Subcutaneous adipose tissue (tissue), 4 donors: Measurements from ENCODE around the gene SAMD4B. TPM values are rescaled to one million over a fixed set of nuclear protein-coding genes. Genes with fewer than 3 reads are reported as not detected.

Experiments used
- total RNA-seq, 4 donors: library from RNA; depleted of rRNA; stranded (reverse); fragments of >200 nt; gene quantifications; one replicate each; pipeline ENCODE4 v1.1.0, GENCODE V29; 2016
- TF ChIP-seq, protein P1 (sequence below): fragments of 450-650 bp; IDR thresholded peaks from one replicate; pipeline ENCODE4 v1.5.1; 2016; ENCODE audit warnings: low read depth, mild to moderate bottlenecking, control low read depth, antibody characterized with exemption, moderate library complexity

SAMD4B gene
- total RNA-seq, 4 donors from 2014 or later: 45.9 to 83.8 (median 49.4) TPM

DNA sequence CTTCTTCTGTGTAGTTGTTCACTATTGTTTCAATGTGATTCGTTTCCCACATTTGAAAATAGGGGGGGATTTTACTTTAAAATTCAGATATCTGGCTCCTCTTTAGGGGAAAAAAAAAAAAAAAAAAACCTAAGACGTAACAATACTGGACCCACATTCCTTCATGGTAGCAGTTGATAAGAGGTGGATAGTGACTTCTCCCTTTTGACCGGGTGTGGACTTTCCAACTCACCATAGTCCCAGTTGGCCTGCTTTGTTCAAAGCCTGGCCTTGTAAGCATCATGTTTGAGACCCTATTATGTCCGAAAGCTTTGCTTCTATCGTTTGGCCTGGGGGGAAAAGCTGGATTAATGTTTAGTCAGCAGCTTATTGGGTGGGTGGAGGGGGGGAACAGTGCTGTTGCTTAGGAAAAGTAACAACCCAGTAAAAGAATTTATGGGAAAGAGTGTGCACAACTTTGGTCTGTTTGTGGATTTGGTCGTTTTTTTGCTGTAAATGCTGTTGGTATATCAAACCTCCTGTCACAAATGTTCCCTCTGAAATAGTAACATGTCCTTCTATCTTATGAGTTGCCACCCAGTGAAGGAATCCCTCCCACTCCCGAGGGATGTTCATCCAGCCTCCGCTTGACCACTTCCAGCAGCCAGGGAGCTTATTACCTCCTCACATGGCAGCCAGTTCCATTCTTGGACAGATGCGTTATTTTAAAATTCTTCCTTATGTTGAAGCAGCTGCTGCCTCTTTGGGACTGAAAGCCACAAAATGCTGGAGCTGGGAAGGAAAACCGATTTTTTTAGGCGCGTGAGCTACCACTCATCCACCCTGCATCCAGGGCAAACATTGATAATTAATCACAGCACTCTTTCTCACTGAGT lies 10.4 kb downstream of the SAMD4B start:
- TF ChIP-seq, protein P1, sequence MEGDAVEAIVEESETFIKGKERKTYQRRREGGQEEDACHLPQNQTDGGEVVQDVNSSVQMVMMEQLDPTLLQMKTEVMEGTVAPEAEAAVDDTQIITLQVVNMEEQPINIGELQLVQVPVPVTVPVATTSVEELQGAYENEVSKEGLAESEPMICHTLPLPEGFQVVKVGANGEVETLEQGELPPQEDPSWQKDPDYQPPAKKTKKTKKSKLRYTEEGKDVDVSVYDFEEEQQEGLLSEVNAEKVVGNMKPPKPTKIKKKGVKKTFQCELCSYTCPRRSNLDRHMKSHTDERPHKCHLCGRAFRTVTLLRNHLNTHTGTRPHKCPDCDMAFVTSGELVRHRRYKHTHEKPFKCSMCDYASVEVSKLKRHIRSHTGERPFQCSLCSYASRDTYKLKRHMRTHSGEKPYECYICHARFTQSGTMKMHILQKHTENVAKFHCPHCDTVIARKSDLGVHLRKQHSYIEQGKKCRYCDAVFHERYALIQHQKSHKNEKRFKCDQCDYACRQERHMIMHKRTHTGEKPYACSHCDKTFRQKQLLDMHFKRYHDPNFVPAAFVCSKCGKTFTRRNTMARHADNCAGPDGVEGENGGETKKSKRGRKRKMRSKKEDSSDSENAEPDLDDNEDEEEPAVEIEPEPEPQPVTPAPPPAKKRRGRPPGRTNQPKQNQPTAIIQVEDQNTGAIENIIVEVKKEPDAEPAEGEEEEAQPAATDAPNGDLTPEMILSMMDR: no peak

DNA sequence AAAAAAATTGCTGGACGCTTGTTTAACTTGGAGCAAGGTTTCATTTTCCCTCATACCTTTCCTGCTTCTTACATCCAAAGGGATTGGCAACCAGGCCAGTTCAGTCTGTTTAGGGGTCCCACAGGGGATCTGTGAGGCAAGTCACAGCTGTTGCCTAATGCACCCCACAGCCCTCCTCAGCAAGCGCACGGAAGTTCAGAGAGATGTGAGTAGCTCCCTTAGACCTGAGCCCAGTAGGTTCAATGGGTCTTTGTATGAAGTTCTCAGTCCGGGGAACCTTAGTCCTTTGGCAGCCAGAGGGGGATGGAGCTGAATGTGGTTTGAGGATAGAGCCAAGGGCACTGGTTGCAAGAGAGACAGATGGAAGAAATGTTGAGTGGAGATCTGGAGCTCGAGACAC lies 13.0 kb downstream of the SAMD4B start:
- TF ChIP-seq, protein P1: no peak

DNA sequence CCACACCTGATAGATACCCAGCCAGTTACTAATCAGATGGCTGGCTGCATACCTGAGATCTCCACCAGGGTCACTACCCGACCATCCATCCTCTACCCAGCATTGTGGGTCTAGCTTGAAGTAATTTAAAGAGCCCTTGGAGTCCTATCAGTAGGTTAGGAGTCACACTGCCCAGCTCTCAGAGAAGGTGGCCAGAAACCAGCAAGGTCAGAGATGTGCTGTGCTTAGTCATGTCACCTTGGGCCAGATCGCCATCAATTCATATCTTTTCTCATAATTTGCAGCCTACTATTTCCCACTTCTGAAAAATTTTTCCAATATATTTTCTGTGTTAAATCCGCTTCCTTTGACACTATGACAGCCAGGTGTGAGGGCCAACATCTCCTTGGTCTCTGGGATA lies 13.9 kb downstream of the SAMD4B start:
- TF ChIP-seq, protein P1: no peak

DNA sequence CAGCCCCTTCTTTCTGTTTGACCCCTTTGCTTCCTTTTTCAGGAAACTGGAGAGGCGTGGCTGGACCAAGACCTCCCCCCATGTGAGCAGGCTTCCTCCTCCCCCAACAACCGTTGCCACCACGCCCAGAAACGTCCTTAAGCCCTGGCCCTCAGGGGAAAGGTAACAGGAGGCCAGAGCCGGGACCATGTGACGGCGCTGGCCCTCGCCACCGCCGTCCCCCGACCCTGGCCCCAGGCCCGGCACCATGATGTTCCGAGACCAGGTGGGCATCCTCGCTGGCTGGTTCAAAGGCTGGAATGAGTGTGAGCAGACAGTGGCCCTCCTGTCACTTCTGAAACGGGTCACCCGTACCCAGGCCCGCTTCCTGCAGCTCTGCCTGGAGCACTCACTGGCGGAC lies 14.4 kb downstream of the SAMD4B start:
- TF ChIP-seq, protein P1: no peak

DNA sequence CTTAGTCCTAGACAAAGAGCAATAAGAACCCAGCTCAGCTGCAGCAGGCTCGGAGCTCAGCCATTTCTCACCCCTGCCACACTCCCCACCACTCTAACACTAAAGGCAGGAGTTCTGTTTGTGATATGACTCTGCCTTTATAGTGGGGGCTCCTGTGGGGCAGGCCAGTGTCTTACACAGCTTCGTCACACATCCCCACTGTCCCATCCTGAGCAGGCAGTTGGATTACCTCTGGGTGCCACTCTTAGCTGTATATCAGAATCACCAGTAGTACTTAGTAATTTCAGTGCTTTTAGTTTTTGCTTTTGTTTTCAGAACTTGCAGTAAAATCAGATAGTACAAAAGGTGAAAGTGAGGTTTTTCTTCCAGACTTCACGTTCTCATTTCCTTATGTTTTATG lies 16.8 kb downstream of the SAMD4B start:
- TF ChIP-seq, protein P1: no peak

DNA sequence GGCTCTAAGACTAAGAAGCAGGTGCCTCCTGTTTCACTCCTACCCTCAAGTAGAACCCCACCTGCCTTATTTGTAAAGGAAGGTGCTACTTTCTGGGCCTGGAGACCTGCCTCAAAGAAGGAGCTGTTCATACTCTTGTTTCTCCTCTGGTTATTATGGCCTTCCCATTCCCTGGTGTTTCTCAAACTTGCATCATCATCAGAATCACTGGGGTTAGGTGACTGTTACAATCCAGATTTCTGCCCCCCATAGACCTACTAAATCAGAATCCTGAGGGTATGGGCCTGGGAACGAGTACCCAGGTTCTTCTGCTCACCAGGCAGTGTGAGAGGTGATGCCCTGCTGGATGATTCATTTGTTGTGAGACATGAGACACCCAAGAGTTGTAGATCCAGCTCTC lies 18.4 kb downstream of the SAMD4B start:
- TF ChIP-seq, protein P1: no peak

DNA sequence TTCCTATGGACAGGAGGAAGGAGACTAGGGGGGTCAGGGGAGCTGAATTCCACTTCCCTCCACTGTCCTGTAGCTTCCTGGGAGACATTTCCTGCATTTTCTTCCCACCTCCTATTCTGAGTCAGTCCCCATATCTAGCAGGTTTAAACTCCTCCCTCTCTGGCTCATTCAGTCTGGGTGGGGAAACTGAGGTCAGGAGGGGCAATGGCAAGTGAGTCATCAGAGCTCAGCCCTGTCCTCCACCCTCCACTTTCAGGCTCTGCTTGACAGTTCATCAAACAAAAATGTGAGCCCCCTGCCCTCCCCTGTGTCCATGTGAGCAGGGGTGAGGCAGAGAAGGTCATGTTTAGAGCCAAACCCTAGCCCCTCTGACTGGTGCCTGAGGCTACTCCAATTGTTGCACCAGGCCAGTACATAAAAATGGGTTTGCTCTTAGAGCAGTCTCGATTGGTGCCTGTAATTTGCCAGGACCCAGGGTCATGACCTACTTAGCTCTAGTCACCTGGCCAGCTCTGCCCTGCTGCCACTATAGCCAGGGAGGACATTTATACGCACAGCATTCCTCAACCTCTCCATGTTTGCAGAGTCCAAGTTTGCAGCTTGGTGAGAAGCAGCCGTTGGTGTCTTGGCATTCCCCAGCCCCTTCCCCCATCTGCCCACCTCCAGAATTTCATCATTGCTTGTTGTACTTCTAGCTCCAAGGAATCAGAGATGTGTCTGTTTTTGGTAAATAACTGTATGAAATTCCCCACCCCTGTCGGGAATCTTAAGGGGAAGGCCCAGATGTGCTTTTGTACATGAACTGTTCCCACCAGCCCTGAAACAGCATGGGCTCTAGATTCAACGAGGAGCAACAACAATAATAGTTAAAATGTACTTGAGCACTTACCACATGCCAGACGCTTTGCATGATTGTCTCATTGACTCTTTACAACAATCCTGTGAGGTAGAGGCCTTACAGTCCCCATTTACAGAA lies 20.7 kb downstream of the SAMD4B start:
- TF ChIP-seq, protein P1: no peak
